Measurements from ENCODE around the gene LRRN4. TPM values are rescaled to one million over a fixed set of nuclear protein-coding genes. Genes with fewer than 3 reads are reported as not detected.
A peak's percentile ranks its signal among the peaks of the same experiment; 100 is the strongest.
"Not testable (repeated sequence)": the region's sequence is repeated elsewhere in the genome, so short reads cannot be mapped to it uniquely, and the experiment has no call there.

LRRN4 gene
- total RNA-seq, 1 donor from 2014 or later: not detected

- DNase-seq (ENCODE audit: low read depth in 2 of 2): no peak
Observed at GRCh38 chr20:6060213-6060612, 6.4 kb upstream of the LRRN4 start.

GRCh38 chr20:6058684-6059295 lies 4.9 kb upstream of the LRRN4 start:
- no peak for DNase-seq (ENCODE audit: low read depth in 2 of 2)

GRCh38 chr20:6057691-6058090 lies 3.8 kb upstream of the LRRN4 start:
- no peak for DNase-seq (ENCODE audit: low read depth in 2 of 2)

- DNase-seq (ENCODE audit: low read depth in 2 of 2): no peak
Observed at GRCh38 chr20:6057139-6057538, 3.3 kb upstream of the LRRN4 start.

GRCh38 chr20:6055981-6056569 lies 2.2 kb upstream of the LRRN4 start:
- DNase-seq (ENCODE audit: low read depth in 2 of 2): no peak

- no peak for DNase-seq (ENCODE audit: low read depth in 2 of 2)
Observed at GRCh38 chr20:6055161-6055783, 1.4 kb upstream of the LRRN4 start.

- not testable (repeated sequence) for DNase-seq (ENCODE audit: low read depth in 2 of 2)
Observed at GRCh38 chr20:6054689-6055051, 810 bp upstream of the LRRN4 start.

- no peak for DNase-seq (ENCODE audit: low read depth in 2 of 2)
Observed at GRCh38 chr20:6053064-6053775, 640 bp downstream of the LRRN4 start.

- peak in 1 of 2 donors; percentile 65 for DNase-seq (ENCODE audit: low read depth in 2 of 2)
Observed at GRCh38 chr20:6051505-6051904, 2.4 kb downstream of the LRRN4 start.

GRCh38 chr20:6048391-6048790 lies 5.5 kb downstream of the LRRN4 start:
- no peak for DNase-seq (ENCODE audit: low read depth in 2 of 2)

- no peak for DNase-seq (ENCODE audit: low read depth in 2 of 2)
Observed at GRCh38 chr20:6046432-6046831, 7.4 kb downstream of the LRRN4 start.

GRCh38 chr20:6045566-6045965 lies 8.3 kb downstream of the LRRN4 start:
- no peak for DNase-seq (ENCODE audit: low read depth in 2 of 2)

- DNase-seq (ENCODE audit: low read depth in 2 of 2): no peak
Observed at GRCh38 chr20:6044115-6044514, 9.7 kb downstream of the LRRN4 start.

GRCh38 chr20:6041808-6042265 lies 12.0 kb downstream of the LRRN4 start:
- no peak for DNase-seq (ENCODE audit: low read depth in 2 of 2)

GRCh38 chr20:6040958-6041807 lies 12.7 kb downstream of the LRRN4 start:
- no peak for DNase-seq (ENCODE audit: low read depth in 2 of 2)

- DNase-seq (ENCODE audit: low read depth in 2 of 2): no peak
Observed at GRCh38 chr20:6040540-6040939, 13.3 kb downstream of the LRRN4 start.

- DNase-seq (ENCODE audit: low read depth in 2 of 2): no peak
Observed at GRCh38 chr20:6039766-6040165, 14.1 kb downstream of the LRRN4 start.

- DNase-seq (ENCODE audit: low read depth in 2 of 2): no peak
Observed at GRCh38 chr20:6038256-6038655, 15.6 kb downstream of the LRRN4 start.

GRCh38 chr20:6037082-6037481 lies 16.8 kb downstream of the LRRN4 start:
- no peak for DNase-seq (ENCODE audit: low read depth in 2 of 2)

- DNase-seq (ENCODE audit: low read depth in 2 of 2): no peak
Observed at GRCh38 chr20:6036213-6036612, 17.6 kb downstream of the LRRN4 start.

- DNase-seq (ENCODE audit: low read depth in 2 of 2): peak in 1 of 2 donors; percentile 75
Observed at GRCh38 chr20:6034134-6034969, 19.5 kb downstream of the LRRN4 start.
